RKO (cell line): ENCODE measurements around the gene CPHXL.

Source experiments
- DNase-seq: peaks from one replicate; pipeline ENCODE4 v3.0.0-alpha.2; 2016; ENCODE audit warnings: low spot score

Gene CPHXL

GRCh38 chr16:75701361-75701760 is 24.9 kb downstream of the CPHXL start, which contains the start of gene DUXB:
Gene DUXB, minus strand, starts transcription at chr16:75701461. Its CDS starts 43 bp downstream, at chr16:75701418.
- no peak for DNase-seq

- DNase-seq: no peak
Observed at GRCh38 chr16:75697571-75697970, 28.7 kb downstream of the CPHXL start.

- DNase-seq: no peak
Observed at GRCh38 chr16:75695708-75696107, 30.6 kb downstream of the CPHXL start.

- DNase-seq: no peak
Observed at GRCh38 chr16:75687361-75687760, 38.9 kb downstream of the CPHXL start.

GRCh38 chr16:75682308-75682707 is 44.0 kb downstream of the CPHXL start:
- no peak for DNase-seq

GRCh38 chr16:75679366-75679765 is 46.9 kb downstream of the CPHXL start:
- DNase-seq: no peak

- no peak for DNase-seq
Observed at GRCh38 chr16:75676909-75677308, 49.4 kb downstream of the CPHXL start, which contains the start of gene CPHXL2. Gene CPHXL2, minus strand, starts transcription at chr16:75677009. Its CDS starts 10 bp downstream, at chr16:75676999.

- DNase-seq: no peak
Observed at GRCh38 chr16:75667503-75667902, 58.8 kb downstream of the CPHXL start.
